ENCODE measurements around the gene SLC25A39. TPM values are rescaled to one million over a fixed set of nuclear protein-coding genes. Genes with fewer than 3 reads are reported as not detected.
"Not testable (repeated sequence)": the region's sequence is repeated elsewhere in the genome, so short reads cannot be mapped to it uniquely, and the experiment has no call there.

The SLC25A39 gene
- total and polyA plus RNA-seq, 12 donors, result 36.3 to 105 (median 44.6) TPM

DNA sequence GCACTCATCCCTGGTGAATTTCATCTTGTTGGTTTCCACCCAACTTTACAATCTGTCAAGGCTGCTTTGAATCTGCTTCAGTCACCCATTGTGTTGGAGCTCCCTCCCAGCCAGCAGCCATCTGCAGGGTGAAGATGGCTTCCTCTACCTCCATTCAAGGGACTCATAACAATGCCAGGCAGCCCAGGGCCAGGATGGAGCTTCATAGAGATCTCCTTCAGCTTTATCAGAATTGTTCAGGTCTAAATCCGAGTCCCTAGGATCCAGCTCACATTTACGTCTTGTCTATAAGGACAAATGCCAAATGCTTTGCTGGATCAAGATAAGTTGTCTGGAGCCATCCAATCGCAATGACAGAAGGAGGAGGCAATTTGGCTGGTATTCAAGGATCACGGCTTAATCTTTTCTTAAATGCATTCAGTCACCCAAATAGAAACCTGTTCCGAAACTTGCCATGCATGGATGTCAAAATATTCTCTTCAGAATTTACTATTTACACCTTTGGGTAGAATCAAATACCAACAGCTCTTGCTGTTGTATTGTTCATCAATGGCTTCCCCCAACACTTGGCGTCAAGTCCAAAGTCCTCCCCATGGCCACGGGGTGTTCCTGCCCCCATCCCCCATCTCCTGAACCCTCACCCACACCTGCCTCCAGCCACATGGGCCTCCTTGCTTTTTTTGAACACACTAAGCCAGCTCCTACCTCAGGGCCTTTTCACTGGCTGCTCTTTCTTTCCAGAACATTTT is 42.8 kb upstream of the SLC25A39 start:
- Histone ChIP-seq H3K9me3 (no peaks in the 10 kb centered on the region), H3K4me3 (no peak overlapping the region), H3K27me3 (peaks cover 0 to 45% (median 13%) of the 10 kb centered on the region in 7 donors), H3K4me1 (peaks cover 0 to 14% (median 12%) of the 10 kb centered on the region in 9 donors), H3K27ac (no peak overlapping the region), H3K36me3 (no peaks in the 10 kb centered on the region)
- WGBS, 2 donors, result 61 to 64% methylated on average over 7 of the region's 7 CpGs
- no peak for ATAC-seq
- DNase-seq, result no peak
- TF ChIP-seq CTCF (IDR thresholded peaks at IDR 0.05), result no peak
- intact Hi-C loops (cut with DNase I), result no loop called here

- DNase-seq; H3K4me3 ChIP-seq; ATAC-seq; H3K9me3 ChIP-seq; H3K36me3 ChIP-seq; intact Hi-C loops (cut with DNase I); H3K27ac ChIP-seq: not testable (repeated sequence)
- Histone ChIP-seq H3K4me1 (peaks cover 0 to 32% (median 17%) of the 10 kb centered on the region in 9 donors), H3K27me3 (peaks cover 0 to 48% (median 7%) of the 10 kb centered on the region in 7 donors)
- WGBS, 2 donors, result 86 to 91% methylated on average over 5 of the region's 5 CpGs
Measured at GRCh38 chr17:44365051-44365450, 40.4 kb upstream of the SLC25A39 start.

DNA sequence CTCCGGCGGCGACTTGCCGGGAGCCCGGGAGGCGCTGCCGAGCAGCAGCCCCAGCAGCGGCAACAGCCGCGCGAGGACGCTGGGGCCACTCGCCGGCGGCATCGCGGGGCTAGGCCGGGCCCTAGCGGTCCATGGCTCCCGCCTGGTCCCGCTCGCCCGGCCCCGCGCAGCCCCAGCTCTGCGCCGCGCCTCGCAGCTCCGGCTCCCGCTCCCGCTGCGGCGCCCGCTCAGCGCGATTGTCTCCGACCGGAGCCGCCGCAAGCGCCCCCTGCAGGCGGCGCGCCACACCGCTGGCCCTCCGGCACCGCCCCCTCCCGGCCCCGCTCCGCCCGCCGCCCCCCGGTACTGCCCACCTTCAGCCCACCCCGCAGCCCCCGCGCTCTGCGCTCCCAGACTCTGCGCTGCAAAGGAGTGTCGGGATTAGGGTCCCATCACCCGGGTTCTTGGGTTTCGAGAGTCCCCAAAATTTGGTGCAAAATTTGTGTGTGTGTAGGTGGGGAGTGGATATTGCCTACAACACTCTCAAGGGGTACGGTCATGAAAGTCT is 39.1 kb upstream of the SLC25A39 start, which contains the start of gene FAM171A2:
Gene FAM171A2, minus strand, starts transcription at position 241 of the 547 bp plus-strand sequence. Its CDS starts 139 bp downstream, at position 102.
- H3K27ac ChIP-seq, result peak within 1 kb of the TSS in 6 of 10 donors; percentile 22 to 73 (median 40)
- H3K4me1 ChIP-seq, result peaks cover 0 to 32% (median 17%) of the 10 kb centered on the region in 9 donors
- peak in 1 of 2 donors; percentile 73 for DNase-seq
- ATAC-seq, result peak; percentile 55 to 89 (median 76)
- intact Hi-C loops (cut with DNase I), result no loop called here
- H3K4me3 ChIP-seq, result peak within 1 kb of the TSS; percentile 46 to 78 (median 66)
- no peaks in the 10 kb centered on the region for H3K36me3 ChIP-seq
- TF ChIP-seq CTCF (IDR thresholded peaks at IDR 0.05), result peak; percentile 54 to 96 (median 83)
- H3K9me3 ChIP-seq, result no peaks in the 10 kb centered on the region
- WGBS, 2 donors, result 1% methylated on average over 57 to 62 of the region's 63 CpGs
- peaks cover 0 to 41% (median 6%) of the 10 kb centered on the region in 7 donors for H3K27me3 ChIP-seq

DNA sequence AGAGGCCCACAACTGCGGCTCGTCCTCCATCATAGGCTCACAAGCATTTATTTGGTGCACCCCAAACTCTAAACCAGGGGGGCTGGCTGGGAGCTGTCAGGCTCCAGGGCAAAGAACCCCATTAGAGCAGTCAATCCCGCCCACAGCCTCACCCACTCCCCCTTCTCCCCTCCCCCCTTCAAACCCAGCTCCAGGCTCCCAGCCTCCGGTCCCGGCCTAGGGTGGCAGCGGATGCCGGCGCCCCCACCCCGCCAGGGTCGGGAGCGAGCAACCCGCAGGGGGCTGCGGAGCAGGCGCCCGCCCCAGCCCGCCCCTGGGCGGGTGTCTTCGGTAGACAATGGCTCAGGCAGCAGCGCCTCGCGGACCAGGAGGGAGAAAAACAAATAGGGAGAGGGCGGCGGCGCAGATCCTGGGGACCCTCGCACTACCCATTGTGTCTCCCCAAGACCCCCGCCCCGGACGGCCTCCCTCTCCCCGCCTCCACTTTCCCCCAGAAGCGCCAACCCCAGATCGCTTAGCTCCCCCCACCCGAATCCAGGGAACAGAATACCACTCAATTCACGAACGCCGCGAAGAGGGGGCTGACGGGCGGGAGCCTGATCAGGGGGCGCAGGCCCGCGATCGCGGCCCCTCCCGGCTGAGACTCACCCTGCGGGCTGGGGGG is 38.5 kb upstream of the SLC25A39 start:
- Histone ChIP-seq H3K4me3 (peak overlapping the region; percentile 46 to 78 (median 66)), H3K36me3 (no peaks in the 10 kb centered on the region), H3K9me3 (no peaks in the 10 kb centered on the region), H3K4me1 (peaks cover 0 to 32% (median 17%) of the 10 kb centered on the region in 9 donors), H3K27ac (peak overlapping the region in 6 of 10 donors; percentile 22 to 73 (median 40)), H3K27me3 (peaks cover 0 to 41% (median under 1%) of the 10 kb centered on the region in 7 donors)
- peak; percentile 26 to 48 (median 39) for ATAC-seq
- WGBS, 2 donors, result 1 to 2% methylated on average over 44 to 45 of the region's 45 CpGs
- DNase-seq, result peak in 1 of 2 donors; percentile 24
- no peak for TF ChIP-seq CTCF (IDR thresholded peaks at IDR 0.05)
- intact Hi-C loops (cut with DNase I), result no loop called here

All from heart right ventricle (tissue), 16 donors.